Frontal cortex (tissue), 4 donors: ENCODE measurements around the gene FGF10. TPM values are rescaled to one million over a fixed set of nuclear protein-coding genes. Genes with fewer than 3 reads are reported as not detected.

Source experiments
- DNase-seq, 2 donors: peaks; one replicate each; pipeline ENCODE4 v3.0.0; 2012; ENCODE audit warnings: low spot score in 2 of 2
- FAIRE-seq: peaks from 2 replicates; lab custom pipeline; 2012; peaks lifted over from hg19 to GRCh38; lab: Jason Lieb, UNC
- total RNA-seq: library from RNA; depleted of rRNA; stranded (reverse); fragments of >200 nt; gene quantifications from one replicate; pipeline ENCODE4 v1.2.3, GENCODE V29; 2014
- donor health status: control.
- donor health status: control.
- donor health status: control.

FGF10 gene
- total RNA-seq, 1 donor from 2014 or later, result 2.4 TPM

GRCh38 chr5:44266882-44267576 lies 122.2 kb downstream of the FGF10 start:
- DNase-seq (no peak), FAIRE-seq (no peak)

GRCh38 chr5:44265713-44266112 lies 123.5 kb downstream of the FGF10 start:
- no peak for DNase-seq
- FAIRE-seq, result no peak

GRCh38 chr5:44260793-44261192 lies 128.4 kb downstream of the FGF10 start:
- FAIRE-seq (no peak), DNase-seq (no peak)

GRCh38 chr5:44257653-44258365 lies 131.4 kb downstream of the FGF10 start:
- no peak for DNase-seq
- no peak for FAIRE-seq

GRCh38 chr5:44257221-44257620 lies 132.0 kb downstream of the FGF10 start:
- DNase-seq (no peak), FAIRE-seq (no peak)
